Non-pigmented ciliary epithelial cell (primary cell): ENCODE measurements around the gene RAB1B.
"Not testable (repeated sequence)": the region's sequence is repeated elsewhere in the genome, so short reads cannot be mapped to it uniquely, and the experiment has no call there.

Experiments used
- DNase-seq: peaks from one replicate; pipeline ENCODE4 v3.0.0-alpha.2; 2010; ENCODE audit warnings: low read depth

RAB1B gene

DNA sequence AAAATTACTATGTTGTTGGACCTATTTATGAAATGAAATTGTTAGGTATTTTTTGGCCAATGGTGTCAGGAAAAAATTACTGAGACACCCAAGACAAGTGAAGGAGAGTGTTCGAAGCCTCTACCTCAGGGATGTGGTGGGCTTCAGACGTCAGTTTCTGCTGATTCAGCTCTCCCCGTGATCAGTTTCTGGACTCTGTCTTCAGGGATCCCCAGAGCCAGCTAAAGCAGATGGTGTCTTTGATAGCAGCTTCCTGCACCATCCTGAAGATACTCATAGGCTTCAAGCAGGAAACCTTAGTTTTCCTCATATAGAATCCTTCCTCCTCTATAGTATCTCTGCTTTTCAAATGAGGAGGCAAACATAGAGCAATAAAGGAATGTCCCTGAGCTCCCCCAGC lies 41.0 kb downstream of the RAB1B start:
- DNase-seq: no peak

DNA sequence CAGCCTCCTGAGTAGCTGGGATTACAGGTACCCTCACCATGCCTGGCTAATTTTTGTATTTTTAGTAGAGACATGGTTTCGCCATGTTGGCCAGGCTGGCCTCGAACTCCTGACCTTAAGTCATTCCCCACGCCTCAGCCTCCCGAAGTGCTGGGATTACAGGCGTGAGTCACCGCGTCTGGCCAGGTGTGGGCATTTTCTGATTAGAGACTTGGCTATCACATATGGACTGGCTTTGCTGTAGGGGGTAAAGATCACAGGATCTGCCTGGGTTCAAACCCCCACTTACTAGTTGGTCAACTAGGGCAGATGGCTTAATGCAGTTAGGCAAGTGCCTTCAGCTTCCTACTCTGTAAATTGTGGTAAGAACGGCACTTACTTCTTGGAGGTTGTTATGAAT lies 41.9 kb downstream of the RAB1B start:
- no peak for DNase-seq

DNA sequence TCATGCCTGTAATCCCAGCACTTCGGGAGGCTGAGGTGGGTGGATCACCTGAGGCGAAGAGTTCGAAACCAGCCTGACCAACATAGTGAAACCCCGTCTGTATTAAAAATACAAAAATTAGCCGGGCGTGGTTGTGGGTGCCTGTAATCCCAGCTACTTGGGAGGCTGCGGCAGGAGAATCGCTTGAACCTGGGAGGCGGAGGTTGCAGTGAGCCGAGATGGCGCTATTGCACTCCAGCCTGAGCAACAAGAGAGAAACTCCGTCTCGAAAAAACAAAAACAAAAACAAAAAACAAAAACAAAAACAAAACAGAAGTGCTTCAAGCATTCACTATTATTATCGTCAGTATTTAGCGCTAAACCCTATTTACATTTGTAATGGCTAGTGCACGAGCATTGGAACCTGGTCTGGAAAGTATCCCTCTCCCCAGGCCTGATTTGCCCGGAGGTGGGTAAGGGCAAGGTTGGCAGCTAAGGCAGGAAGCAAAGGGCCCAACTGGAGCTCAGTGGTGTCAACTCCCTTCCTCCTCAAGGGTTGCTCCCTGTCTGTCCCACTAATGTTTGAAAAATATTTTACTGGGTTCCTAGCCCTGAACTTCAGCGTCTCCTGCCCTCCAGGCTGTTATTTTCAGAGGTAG lies 42.5 kb downstream of the RAB1B start:
- DNase-seq: not testable (repeated sequence)

DNA sequence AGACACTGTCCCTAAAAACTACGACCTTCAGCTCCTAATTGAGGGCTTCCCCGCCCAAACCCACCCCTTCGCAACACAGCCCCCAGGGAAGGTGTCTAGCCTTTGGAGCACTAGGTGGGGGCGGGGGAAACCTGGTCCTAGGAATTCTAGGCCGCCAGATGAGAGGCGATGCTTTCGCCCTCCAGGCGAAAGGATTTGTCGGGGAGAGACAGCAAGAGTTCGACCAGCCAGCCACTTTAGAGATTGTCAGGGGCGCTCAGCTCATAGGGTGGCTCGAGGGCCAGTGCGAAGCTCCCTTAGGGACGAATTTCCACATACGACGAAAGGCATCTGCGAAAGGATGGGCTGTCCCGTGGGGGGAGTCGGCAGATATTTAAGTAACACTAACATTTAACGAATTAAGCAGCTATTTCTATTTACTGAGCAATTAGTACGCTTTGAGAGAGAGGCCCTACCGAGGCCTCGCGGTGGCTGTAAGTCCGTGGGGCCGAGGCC lies 43.1 kb downstream of the RAB1B start:
- DNase-seq: no peak

DNA sequence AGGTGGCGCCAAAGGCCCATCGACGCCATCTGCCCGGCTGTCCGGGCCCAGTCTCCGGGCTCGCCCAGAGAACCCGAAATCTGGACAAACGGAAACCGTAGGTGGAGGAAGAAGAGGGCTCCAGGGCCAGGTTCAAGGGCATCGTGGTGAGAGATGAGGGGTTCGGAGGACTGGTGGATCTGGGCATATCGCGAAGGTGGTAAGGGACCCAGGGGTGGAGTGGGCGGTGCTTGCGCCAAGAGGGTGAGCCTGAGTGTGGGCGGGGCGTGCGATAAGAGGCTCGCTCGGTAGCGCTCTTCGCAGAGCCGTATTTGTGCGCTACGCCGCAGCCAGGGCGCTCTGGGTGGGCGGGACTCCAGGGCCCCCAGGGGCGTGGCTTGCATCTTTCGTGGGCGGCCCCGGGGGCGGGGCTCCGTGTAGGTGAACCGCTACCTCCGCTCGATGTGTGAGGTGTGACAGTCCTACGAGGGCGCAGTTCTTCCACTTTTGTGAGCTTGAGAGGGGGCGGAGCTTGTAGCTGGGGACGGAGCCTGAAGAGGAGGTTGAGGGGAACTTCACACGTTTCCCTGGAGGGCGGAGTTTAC lies 43.6 kb downstream of the RAB1B start:
- DNase-seq: peak; percentile 65

DNA sequence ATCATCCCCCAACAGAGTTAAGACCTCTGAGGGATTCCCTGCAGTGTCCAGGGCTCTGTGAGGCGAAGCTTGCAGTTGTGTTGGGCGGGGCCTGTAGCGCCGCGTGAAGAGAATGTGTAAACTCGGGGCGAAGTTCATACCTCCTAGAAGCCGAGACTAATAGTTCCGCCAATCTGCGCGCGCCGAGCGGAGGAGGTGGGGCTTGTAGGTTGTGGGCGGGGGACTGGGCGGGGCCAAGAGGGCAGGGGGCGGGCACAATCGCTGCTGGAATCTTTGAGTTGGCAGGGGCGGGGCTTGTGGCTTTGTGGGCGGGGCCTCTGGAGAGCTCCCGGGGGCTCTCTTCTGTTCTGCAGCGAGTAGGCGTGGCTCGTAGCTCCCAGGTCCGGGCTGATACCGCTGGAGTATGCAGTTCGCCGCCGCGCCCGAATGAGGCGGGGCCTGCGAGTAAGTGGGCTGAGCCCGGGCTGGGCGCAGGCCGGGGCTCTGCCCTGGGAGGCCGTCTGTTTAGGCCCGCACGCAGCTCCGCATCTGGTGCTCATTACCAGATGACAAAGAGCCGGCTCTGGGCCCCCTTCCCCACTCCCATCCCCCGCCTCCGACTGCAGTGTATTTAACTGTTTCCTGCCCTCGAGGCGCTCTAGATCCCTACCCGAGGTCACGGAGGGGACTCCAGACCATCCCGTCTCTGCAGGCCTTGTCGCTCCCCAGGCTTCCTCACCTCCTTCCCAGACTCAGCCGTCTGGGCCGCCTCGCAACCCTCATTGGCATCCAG lies 44.3 kb downstream of the RAB1B start:
- DNase-seq: peak; percentile 93

DNA sequence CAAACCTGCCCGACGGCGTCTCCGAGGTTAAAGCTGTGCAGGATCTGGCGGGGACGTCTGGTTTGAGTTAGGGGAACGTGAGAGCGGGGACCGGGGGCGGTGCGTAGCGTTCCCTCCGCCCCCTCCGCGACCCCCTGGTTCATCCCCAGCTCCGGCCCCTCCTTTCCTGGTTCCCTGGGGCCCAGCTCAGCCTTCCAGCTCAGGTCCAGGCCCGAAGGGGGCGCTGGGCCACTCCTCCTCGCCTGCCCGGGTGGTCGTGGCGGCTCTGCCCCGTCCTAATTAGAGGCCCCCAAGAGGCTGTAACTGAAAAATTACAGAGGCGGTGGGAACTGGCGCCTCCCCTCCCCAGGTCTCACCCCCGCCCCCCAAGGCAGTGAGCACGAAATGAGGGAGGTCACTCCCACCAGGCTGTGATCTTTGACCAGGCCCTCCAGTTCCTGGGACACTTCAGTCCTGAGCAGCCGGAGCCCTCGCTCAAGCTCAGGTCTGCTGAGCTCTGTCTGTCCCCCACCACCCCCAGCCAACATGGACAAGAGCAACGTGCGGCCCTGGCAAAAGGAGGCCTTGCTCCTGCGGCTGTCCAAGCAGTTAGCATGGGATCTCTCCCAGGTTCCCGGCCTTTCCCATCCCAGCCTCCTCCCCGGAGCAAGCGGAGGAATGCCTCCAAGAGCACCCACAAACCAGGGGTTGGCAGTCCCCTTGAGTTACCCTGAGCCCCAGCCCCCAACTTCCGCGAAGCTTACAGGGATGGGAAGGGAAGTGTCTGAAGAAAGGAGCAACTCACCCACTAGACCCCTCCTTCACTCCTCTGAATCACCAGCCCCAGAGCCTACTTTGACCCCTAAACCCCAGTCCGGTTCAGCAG lies 45.1 kb downstream of the RAB1B start:
- DNase-seq: no peak

DNA sequence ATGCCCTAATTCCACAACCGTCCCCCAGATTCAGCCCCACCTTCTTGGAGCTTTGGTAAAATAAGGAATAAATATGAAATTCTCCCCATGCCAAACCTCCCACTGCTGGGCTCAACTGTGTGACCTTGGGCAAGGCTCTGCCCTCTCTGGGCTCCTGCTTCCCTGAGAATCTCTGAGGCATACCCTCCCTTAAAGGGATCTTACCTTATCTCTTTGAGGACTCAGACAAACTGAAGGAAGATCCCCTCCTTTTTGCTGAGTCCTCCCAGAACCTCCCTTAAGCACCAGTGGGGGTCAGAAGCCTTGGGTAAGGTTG lies 45.7 kb downstream of the RAB1B start:
- DNase-seq: no peak

DNA sequence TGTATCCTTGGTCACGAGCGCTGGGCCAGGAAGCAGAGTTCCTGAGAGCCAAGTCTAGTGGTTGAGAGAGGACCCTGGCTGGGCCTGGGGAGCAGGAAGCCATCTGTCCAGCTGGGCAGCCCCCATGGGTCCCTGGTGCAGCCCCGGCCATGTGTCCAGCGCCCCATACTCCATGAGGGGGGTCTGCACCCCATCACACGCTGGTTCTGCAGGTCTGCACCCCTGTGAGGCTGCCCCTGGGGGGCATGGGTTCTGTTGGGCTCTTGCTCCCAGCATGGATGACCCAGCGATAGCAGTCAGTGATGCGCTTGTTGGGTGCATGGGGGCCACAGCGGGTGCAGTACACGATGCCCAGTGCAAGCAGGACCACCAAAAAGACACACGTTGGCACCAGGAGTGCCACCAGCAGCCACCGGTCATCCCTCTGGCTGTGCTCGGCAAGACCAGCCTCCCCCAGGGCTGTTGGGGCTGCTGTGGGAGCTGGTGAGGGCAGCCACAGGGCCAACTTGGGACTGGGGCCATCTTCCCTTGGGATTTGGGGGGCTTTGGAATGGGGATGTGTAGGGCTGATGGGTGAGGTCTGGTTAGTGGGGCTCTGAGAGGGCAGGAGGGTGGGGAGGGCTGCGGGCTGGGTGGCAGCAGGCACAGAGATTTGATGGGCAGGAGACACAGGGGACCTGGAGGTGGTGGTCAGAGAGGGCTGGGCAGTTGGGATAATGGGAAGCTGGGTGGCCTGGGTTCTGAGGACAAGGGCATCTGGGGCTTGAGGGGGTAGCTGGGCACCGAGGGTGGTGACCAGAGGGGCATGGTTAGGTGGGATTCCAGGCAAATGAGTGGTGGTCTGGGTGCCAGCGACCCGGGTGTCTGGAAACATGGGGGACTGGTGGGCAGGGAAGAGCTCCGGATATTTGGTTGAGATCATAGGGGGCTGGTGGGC lies 46.4 kb downstream of the RAB1B start:
- no peak for DNase-seq

DNA sequence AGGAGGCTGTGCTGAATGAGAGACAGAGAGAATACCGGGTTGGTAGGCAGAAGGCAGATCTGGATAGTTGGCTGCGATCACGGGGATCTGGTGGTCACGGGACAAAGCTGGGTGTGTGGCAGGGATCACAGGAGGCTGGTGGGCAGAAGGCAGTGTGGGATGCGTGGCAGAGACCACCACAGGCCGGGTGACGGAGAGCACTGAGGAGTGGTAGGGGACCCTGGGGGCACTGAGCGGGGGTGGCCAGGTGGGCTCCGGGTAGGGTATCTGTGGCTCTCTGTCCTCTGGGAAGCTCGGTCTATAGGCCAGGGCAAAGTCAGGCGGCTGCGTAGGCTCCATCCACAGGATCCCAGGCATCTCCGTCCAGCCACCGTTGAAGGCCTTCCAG lies 47.1 kb downstream of the RAB1B start:
- no peak for DNase-seq

DNA sequence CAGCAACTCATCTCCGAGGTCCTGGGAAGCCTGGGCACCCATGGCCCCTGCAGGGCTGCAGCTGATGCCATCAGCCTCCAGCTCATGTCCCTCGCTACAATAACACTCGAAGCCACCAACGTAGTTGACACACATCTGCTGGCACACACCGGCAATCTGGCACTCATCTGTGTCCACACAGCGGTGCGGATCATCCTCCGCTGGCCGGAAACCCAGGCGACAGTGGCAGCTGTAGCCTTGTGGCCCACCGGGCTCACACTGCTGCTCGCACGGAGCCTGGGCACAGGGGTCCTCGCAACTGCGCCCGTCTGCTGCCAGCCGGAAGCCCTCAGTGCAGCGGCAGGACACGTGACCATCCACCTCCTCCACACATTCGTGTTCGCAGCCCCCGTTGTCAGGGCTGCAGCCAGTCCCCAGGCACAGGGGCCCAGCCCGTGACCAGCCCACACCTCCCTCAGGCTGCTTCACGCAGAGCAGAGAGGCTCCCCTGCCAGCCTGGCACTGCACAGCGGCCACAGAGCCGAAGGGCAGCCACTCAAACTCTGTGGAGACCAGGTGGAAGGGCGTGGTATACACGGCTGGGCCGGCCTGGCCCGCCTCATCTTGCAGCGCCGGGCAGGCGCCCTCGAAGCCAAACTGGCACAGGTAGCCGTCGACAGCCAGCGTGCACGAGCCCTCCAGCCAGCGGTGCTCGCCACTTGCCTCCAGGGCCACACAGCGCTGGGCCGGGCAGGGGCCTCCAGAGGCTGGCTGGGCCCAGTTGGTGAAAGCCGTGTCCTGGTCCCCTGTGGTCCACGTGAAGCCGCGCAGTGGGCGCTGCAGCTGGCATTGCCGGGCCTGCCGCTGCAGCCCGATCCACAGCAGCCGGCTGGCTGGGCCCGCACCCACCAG lies 47.7 kb downstream of the RAB1B start:
- no peak for DNase-seq

DNA sequence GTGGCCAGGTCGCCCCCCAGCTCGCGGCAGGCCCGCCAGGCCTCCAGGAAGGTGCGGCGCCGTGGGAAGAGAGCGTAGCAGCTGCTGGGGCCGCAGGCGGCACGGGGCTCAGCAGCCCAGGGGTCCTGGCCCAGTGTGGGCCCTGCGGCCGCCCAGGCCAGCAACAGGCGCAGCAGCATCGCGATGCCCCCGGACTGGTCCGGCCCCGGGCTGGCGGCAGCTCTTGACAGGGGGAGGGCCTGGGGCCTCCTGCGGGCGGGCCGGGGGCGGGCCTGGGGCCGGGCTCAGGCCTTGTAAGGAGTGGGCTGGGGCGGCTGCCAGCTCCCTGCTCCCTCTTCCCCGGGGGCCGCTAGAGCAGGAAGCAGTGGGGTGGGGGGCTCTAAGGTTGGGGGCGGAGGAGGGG lies 48.4 kb downstream of the RAB1B start, which contains the start of gene CD248:
CD248 (minus strand) TSS at position 196 of the 403 bp plus-strand sequence; CDS start at position 179, 17 bp downstream.
- DNase-seq: no peak

DNA sequence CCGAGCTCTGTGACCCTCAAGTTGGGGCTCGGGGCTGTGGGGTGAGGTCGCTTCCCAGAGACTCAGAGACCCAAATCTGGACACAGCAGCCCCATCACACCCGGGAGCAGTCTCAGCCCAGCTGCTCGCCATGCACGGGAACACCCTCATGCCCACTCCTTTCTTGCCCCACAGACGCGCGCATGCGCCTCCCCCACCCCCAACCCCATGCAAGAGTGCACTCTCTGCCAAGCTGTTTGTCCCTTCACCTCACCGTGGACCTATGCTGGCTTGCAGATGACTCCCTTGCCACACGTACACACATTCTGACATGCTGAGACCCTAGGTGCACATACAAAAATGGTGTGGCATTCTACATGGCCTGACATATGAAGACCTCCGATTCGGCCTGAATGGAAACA lies 48.9 kb downstream of the RAB1B start:
- no peak for DNase-seq

DNA sequence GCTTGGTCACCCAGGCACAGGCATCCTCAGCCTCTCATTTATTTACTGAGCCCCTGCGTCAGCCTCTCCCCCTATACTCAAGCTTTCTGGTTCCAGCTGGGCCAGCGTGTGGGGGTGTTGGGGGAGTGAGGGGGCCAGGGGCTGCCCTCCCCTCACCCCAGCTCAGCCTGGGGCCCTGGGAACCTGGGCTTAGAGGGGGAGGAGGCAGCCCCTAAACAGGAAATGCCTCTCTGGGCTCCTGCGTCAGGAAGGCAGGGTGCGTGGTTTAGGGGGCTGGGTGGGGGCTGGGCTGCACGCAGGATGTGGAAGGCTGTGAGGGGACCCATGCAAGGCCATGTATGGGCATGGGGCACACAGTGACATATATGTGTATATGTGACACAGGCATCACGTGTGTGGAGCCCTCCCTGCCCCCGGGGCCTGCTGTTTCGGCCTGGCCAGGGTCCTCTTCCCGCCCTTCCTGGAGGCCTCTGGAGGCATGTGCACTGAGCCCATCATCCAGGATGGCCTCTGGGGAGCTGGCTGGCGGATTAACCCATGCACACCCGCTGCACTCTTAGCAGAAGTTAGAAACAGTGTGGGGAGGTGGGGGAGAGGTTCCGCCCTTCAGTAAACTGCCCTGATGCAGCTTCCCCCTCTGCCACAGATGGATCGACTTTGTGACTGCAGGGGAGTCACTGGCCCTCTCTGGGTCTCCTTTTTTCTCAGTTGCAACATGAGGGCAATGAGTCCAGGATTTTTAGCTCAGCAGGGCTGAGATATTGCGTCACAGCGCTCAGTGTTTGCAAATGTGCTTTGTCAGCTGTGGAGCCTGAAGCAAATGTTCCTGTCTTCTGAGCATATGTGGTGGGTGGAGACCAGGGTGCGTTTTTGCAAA lies 49.5 kb downstream of the RAB1B start:
- DNase-seq: no peak

DNA sequence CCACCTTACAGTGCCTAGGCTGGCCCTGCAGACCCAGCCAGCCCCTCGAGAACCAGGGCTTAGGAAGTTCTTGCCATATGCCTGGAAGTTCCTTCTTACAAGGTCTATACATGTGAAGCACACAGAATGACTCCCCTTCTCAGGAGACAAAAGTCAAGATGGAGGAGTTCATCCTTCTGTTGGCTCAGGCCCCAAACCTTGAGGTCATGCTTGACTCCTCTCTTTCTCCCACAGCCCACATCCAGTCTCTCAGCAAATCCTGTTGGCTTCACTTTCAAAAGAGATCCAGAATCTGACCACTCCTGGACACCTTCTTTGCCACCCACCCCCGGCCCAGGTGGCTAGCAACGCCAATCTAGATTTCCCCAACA lies 50.1 kb downstream of the RAB1B start:
- DNase-seq: no peak

DNA sequence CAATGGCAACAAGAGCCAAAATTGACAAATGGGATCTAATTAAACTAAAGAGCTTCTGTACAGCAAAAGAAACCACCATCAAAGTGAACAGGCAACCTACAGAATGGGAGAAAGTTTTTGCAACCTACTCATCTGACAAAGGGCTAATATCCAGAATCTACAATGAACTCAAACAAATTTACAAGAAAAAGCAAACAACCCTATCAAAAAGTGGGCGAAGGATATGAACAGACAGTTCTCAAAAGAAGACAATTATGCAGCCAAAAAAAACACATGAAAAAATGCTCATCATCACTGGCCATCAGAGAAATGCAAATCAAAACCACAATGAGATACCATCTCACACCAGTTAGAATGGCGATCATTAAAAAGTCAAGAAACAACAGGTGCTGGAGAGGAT lies 51.9 kb downstream of the RAB1B start:
- DNase-seq: not testable (repeated sequence)

DNA sequence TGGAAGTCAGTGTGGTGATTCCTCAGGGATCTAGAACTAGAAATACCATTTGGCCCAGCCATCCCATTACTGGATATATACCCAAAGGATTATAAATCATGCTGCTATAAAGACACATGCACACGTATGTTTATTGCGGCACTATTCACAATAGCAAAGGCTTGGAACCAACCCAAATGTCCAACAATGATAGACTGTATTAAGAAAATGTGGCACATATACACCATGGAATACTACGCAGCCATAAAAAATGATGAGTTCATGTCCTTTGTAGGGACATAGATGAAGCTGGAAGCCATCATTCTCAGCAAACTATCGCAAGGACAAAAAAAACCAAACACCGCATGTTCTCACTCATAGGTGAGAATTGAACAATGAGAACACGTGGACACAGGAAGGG lies 52.3 kb downstream of the RAB1B start:
- not testable (repeated sequence) for DNase-seq

DNA sequence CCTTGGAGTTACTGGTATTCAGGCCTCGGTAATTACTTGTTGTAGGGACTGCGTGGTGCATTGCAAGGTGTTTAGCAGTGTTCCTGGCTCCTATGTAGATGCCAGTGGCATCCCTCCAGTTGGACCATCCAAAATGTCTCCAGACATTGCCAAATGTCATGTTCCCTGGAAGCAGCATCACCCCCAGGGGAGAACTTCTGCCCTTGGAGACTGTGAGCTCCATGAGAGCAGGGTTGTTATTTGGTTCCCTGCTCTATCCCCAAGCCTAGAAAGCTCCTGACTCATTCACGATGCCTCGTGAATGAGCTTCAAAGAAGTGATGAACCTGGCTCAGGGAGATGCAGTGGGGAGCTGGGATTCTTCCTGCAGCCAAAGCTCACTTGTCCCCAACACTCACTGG lies 53.2 kb downstream of the RAB1B start:
- DNase-seq: no peak

DNA sequence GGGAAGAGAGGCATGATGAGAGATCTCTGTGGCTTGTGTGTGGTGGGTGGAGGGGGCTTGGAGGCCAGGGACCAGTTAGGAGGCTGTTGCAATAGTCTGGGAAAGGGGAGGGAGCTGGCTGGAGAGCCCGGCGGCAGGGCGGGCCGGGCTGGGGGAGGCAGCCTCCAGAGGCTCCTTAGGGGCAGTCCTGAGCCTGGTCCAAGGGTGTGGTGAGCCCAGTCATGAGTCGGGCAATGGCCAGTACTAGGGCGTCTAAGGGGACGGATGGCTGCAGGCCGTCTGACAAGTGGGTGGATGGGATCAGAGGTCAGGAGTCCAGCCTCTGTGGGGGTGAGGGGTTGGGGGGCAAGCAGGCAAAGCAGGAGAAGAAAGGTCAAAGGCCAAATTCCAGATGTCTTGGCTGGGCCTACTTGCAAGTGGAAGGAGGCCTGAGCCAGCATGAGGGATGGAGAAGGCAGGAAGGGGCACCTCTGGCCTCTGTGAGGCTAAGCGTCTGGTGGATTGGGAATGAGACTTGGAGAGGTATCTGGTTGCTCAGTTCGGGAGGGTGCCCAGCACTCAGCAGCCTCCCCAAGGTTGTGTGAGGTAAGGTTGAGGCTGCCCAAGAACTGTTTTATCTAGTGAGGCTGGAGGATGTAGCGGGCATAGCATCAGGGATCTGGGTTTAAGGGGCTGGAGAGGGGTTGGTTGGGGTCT lies 54.4 kb downstream of the RAB1B start:
- no peak for DNase-seq
